Activated T-helper 1 cell treated with anti-CD3 and anti-CD28 coated beads, Interleukin-12 subunit alpha, Interleukin-12 subunit beta, Interleukin-2, Interleukin-4 antibody, amounts not matched to agents 30 ng/mL and 10 ng/mL and 1 ng/mL, durations not matched to agents 14 hours and 24 hours and 36 hours (primary cell): Measurements from ENCODE around the gene FBXL7. TPM values are rescaled to one million over a fixed set of nuclear protein-coding genes. Genes with fewer than 3 reads are reported as not detected.
"Not testable (repeated sequence)": the region's sequence is repeated elsewhere in the genome, so short reads cannot be mapped to it uniquely, and the experiment has no call there.

Experiments used
- DNase-seq: peaks from one replicate; pipeline ENCODE4 v3.0.0; 2021; ENCODE audit warnings: low spot score
- H3K27ac Mint-ChIP-seq: one replicate; pipeline ENCODE4 v1.8.0; 2021; ENCODE audit warnings: mild to moderate bottlenecking, mixed read lengths
- H3K27me3 Mint-ChIP-seq: one replicate; pipeline ENCODE4 v1.8.0; 2022; ENCODE audit warnings: mild to moderate bottlenecking, moderate library complexity, mixed read lengths; ENCODE audit not compliant: insufficient read depth
- H3K36me3 Mint-ChIP-seq: one replicate; pipeline ENCODE4 v1.8.0; 2021; ENCODE audit warnings: low read depth, mixed read lengths
- H3K4me1 Mint-ChIP-seq: one replicate; pipeline ENCODE4 v1.8.0; 2021; ENCODE audit warnings: low read depth, mixed read lengths
- H3K4me3 Mint-ChIP-seq: one replicate; pipeline ENCODE4 v1.8.0; 2021; ENCODE audit warnings: mild to moderate bottlenecking, moderate library complexity, mixed read lengths
- H3K9me3 Mint-ChIP-seq: one replicate; pipeline ENCODE4 v1.8.0; 2021; ENCODE audit warnings: mixed read lengths
- intact Hi-C: fragments of 100-400 bp; cut with micrococcal nuclease; formaldehyde crosslinking; loops from one replicate; pipeline ENCODE4 v1.15.1; 2024
- total RNA-seq: library from RNA; stranded (reverse); gene quantifications from 2 replicates; pipeline ENCODE4 v1.2.3, GENCODE V29; 2022

The FBXL7 gene
- total RNA-seq, 1 donor from 2014 or later: not detected

- Mint-ChIP-seq H3K4me1 (no peaks in the 10 kb centered on the region), H3K36me3 (no peaks in the 10 kb centered on the region), H3K27ac (no peak overlapping the region), H3K27me3 (no peaks in the 10 kb centered on the region), H3K4me3 (no peak overlapping the region), H3K9me3 (peaks cover 36% of the 10 kb centered on the region)
- intact Hi-C loops: no loop called here
- DNase-seq: no peak
Observed at GRCh38 chr5:15864536-15865215, 364.7 kb downstream of the FBXL7 start.

DNA sequence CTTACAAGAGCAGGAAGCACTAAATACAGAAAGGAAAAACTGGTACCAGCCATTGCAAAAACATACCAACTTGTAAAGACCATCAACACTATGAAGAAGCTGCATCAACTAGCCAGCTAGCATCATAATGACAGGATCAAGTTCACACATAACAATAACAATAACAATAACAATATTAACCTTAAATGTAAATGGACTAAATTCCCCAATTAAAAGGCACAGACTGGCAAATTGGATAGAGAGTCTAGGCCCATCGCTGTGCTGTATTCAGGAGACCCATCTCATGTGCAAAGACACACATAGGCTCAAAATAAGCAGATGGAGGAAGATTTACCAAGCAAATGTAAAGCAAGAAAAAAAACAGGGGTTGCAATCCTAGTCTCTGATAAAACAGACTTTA lies 372.3 kb downstream of the FBXL7 start:
- H3K27ac Mint-ChIP-seq, H3K36me3 Mint-ChIP-seq, H3K4me1 Mint-ChIP-seq, DNase-seq, H3K27me3 Mint-ChIP-seq, intact Hi-C loops, H3K4me3 Mint-ChIP-seq: not testable (repeated sequence)
- peaks cover 42% of the 10 kb centered on the region for H3K9me3 Mint-ChIP-seq

DNA sequence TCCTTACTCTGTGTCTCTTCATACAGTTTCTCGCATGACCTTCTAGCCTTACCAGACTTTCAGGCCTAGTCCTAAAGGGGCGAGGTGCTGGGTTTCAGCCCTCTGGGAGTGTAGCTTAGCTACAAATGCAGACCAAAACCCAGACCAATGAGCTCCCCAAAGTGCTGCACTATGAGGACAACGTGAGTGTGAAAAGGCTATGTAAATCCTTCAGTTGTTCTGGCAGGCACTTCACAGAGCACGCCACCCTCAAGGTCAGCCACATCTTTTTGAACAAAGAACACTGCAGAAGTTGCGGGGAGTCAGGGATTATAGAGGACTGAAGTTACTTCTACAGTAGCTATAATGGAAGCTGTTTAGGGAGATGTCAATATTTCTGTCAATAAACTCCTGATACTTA lies 377.9 kb downstream of the FBXL7 start:
- no peak for DNase-seq
- H3K9me3 Mint-ChIP-seq: peaks cover 23% of the 10 kb centered on the region
- no peak overlapping the region for H3K27ac Mint-ChIP-seq
- H3K27me3 Mint-ChIP-seq: no peaks in the 10 kb centered on the region
- H3K4me3 Mint-ChIP-seq: no peak overlapping the region
- no peaks in the 10 kb centered on the region for H3K36me3 Mint-ChIP-seq
- intact Hi-C loops: no loop called here
- H3K4me1 Mint-ChIP-seq: no peaks in the 10 kb centered on the region

GRCh38 chr5:15880201-15880600 lies 380.2 kb downstream of the FBXL7 start:
- Mint-ChIP-seq H3K27ac (no peak overlapping the region), H3K27me3 (no peaks in the 10 kb centered on the region), H3K4me1 (no peaks in the 10 kb centered on the region), H3K9me3 (peaks cover 20% of the 10 kb centered on the region), H3K36me3 (no peaks in the 10 kb centered on the region), H3K4me3 (no peak overlapping the region)
- DNase-seq: no peak
- intact Hi-C loops: no loop called here

- intact Hi-C loops: no loop called here
- no peaks in the 10 kb centered on the region for H3K4me1 Mint-ChIP-seq
- peaks cover 19% of the 10 kb centered on the region for H3K9me3 Mint-ChIP-seq
- DNase-seq: no peak
- H3K27me3 Mint-ChIP-seq: no peaks in the 10 kb centered on the region
- H3K36me3 Mint-ChIP-seq: no peaks in the 10 kb centered on the region
- no peak overlapping the region for H3K27ac Mint-ChIP-seq
- no peak overlapping the region for H3K4me3 Mint-ChIP-seq
Observed at GRCh38 chr5:15885156-15885555, 385.2 kb downstream of the FBXL7 start.

- peaks cover 16% of the 10 kb centered on the region for H3K9me3 Mint-ChIP-seq
- no peak for DNase-seq
- H3K27me3 Mint-ChIP-seq: no peaks in the 10 kb centered on the region
- no peak overlapping the region for H3K4me3 Mint-ChIP-seq
- intact Hi-C loops: no loop called here
- H3K36me3 Mint-ChIP-seq: no peaks in the 10 kb centered on the region
- H3K4me1 Mint-ChIP-seq: no peaks in the 10 kb centered on the region
- H3K27ac Mint-ChIP-seq: no peak overlapping the region
Observed at GRCh38 chr5:15886156-15886555, 386.2 kb downstream of the FBXL7 start.

DNA sequence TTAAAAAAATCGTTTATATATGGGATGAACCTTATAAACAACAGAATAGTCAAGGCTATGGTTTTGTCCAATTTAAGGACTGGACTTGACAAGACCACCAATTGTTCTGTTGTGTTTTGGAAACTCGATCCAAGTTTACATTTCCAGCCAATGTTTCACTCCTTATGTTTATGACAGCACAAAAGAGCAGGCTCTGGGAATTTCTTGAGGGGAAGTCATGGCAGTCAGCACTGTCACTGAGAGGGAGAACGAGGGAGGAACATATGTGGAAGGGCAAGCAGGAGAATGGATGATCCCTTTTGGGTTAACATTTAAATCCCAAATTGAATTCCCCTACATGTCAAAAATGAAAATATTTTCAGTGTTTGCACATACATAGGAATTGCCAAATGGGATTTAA lies 387.1 kb downstream of the FBXL7 start:
- Mint-ChIP-seq H3K4me1 (no peaks in the 10 kb centered on the region), H3K4me3 (no peak overlapping the region), H3K36me3 (no peaks in the 10 kb centered on the region), H3K27me3 (no peaks in the 10 kb centered on the region), H3K9me3 (peaks cover 10% of the 10 kb centered on the region), H3K27ac (no peak overlapping the region)
- no peak for DNase-seq
- intact Hi-C loops: no loop called here

GRCh38 chr5:15889001-15889400 lies 389.0 kb downstream of the FBXL7 start:
- H3K4me3 Mint-ChIP-seq: no peak overlapping the region
- intact Hi-C loops: no loop called here
- H3K4me1 Mint-ChIP-seq: no peaks in the 10 kb centered on the region
- no peak overlapping the region for H3K27ac Mint-ChIP-seq
- no peaks in the 10 kb centered on the region for H3K36me3 Mint-ChIP-seq
- DNase-seq: no peak
- H3K27me3 Mint-ChIP-seq: no peaks in the 10 kb centered on the region
- peaks cover 14% of the 10 kb centered on the region for H3K9me3 Mint-ChIP-seq

DNA sequence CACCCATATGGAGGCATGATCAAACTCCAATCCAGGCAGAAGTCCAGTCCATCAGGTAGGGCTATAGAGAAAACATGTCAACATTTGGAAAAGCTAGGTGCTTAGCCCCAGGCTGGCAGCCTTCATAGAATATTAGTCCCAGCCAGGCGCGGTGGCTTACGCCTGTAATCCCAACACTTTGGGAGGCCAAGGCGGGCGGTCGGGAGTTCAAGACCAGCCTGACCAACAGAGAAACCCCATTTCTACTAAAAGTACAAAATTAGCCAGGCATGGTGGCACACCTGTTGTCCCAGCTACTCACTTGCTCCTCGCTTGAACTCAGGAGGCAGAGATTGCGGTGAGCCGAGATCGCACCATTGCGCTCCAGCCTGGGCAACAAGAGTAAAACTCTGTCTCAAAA lies 393.9 kb downstream of the FBXL7 start:
- DNase-seq: no peak
- peaks cover 11% of the 10 kb centered on the region for H3K9me3 Mint-ChIP-seq
- no peak overlapping the region for H3K27ac Mint-ChIP-seq
- H3K27me3 Mint-ChIP-seq: no peaks in the 10 kb centered on the region
- no peaks in the 10 kb centered on the region for H3K36me3 Mint-ChIP-seq
- no peak overlapping the region for H3K4me3 Mint-ChIP-seq
- no peaks in the 10 kb centered on the region for H3K4me1 Mint-ChIP-seq
- intact Hi-C loops: no loop called here

DNA sequence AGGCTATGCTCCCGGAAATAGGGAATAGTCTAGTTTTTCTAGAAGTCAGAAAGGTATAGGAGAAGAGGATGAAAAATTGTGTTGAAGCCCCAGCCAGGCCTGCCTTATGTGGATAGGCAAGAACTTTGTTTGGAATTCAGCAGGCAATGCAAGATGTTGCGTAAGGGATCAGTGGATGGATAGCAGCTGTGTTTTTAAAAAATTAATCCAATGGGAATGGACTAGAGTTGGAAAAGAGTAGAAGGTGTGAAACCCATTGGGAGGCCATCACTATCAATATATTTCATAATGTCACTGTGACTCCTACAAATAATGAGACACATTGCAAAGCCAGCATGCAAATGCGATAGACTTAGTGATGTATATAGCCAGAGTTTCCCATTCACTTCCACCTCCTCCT lies 397.7 kb downstream of the FBXL7 start:
- peaks cover 6% of the 10 kb centered on the region for H3K9me3 Mint-ChIP-seq
- H3K4me3 Mint-ChIP-seq: no peak overlapping the region
- H3K36me3 Mint-ChIP-seq: no peaks in the 10 kb centered on the region
- no peak overlapping the region for H3K27ac Mint-ChIP-seq
- no peaks in the 10 kb centered on the region for H3K4me1 Mint-ChIP-seq
- H3K27me3 Mint-ChIP-seq: no peaks in the 10 kb centered on the region
- intact Hi-C loops: no loop called here
- no peak for DNase-seq

GRCh38 chr5:15898641-15899040 lies 398.7 kb downstream of the FBXL7 start:
- Mint-ChIP-seq H3K9me3 (peaks cover 6% of the 10 kb centered on the region), H3K36me3 (no peaks in the 10 kb centered on the region), H3K27me3 (no peaks in the 10 kb centered on the region), H3K27ac (no peak overlapping the region), H3K4me1 (no peaks in the 10 kb centered on the region), H3K4me3 (no peak overlapping the region)
- no peak for DNase-seq
- intact Hi-C loops: no loop called here

DNA sequence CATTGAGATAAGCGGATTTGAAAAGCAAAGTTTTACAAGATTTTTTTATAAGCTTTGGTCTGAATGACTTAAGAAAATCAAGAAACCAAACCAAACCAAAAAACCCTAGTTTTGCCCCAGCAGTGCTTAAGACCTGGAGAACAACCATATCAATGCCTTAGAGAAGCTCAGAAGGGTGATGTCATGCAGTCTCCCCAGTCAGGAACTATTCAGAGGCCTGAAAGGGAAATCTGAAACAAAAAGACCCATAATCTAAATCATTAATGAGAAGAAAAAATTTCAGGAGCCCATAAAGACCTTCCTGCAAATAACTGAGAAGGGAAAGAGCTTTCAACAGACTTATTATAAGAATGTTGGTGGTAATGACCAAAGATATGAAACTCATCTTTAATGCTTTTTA lies 399.5 kb downstream of the FBXL7 start:
- intact Hi-C loops: no loop called here
- no peaks in the 10 kb centered on the region for H3K4me1 Mint-ChIP-seq
- H3K36me3 Mint-ChIP-seq: no peaks in the 10 kb centered on the region
- no peak overlapping the region for H3K4me3 Mint-ChIP-seq
- no peak overlapping the region for H3K27ac Mint-ChIP-seq
- no peak for DNase-seq
- H3K27me3 Mint-ChIP-seq: no peaks in the 10 kb centered on the region
- H3K9me3 Mint-ChIP-seq: peaks cover 6% of the 10 kb centered on the region

DNA sequence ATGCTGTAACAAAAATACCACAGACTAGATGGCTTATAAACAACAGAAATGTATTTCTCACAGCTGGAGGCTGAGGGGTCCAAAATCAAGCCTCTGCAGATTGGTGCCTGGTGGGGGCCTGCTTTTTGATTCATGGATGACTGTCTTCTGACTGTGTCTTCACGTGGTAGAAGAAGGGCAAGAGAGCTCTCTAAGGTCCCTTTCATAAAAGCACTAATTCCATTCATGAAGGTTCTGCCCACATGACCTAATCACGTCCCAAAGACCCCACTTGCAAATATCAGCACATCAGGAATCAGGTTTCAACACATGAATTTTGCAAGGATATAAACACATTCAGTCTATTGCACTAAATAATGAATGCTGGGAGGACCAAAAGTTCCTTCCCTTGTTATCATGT lies 401.2 kb downstream of the FBXL7 start:
- no peak overlapping the region for H3K27ac Mint-ChIP-seq
- H3K4me1 Mint-ChIP-seq: no peaks in the 10 kb centered on the region
- no peaks in the 10 kb centered on the region for H3K36me3 Mint-ChIP-seq
- peaks cover 6% of the 10 kb centered on the region for H3K9me3 Mint-ChIP-seq
- intact Hi-C loops: no loop called here
- DNase-seq: no peak
- H3K4me3 Mint-ChIP-seq: no peak overlapping the region
- H3K27me3 Mint-ChIP-seq: no peaks in the 10 kb centered on the region

DNA sequence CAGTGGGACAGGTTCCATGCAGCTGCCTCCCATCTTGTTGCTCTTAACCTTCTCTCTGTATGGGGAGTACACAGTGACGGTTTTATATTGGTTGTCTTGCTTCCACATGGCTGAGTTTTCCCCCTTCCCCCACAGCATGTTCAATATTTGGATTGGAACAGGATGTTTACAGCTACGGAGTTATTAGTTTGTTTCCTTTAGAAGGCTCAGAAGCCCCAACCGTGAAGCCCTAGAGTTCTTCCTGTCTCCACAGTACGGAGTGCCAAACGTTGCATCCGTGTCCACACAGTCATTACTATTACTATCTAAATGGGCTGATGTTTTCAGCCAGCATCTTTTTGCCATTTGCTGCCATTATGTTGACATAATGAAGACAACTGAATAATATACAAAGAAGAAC lies 402.1 kb downstream of the FBXL7 start:
- H3K4me1 Mint-ChIP-seq: no peaks in the 10 kb centered on the region
- no peaks in the 10 kb centered on the region for H3K27me3 Mint-ChIP-seq
- H3K36me3 Mint-ChIP-seq: no peaks in the 10 kb centered on the region
- H3K27ac Mint-ChIP-seq: no peak overlapping the region
- intact Hi-C loops: no loop called here
- no peak for DNase-seq
- no peak overlapping the region for H3K4me3 Mint-ChIP-seq
- peaks cover 6% of the 10 kb centered on the region for H3K9me3 Mint-ChIP-seq
